H1 (cell line): ENCODE data around the gene SCP2. TPM values are rescaled to one million over a fixed set of nuclear protein-coding genes. Genes with fewer than 3 reads are reported as not detected.

Source experiments
- CTCF ChIA-PET: fragments of 300-600 bp; sonication (Branson Sonifier 250); formaldehyde crosslinking; loops from one replicate; lab custom pipeline; 2021; ENCODE audit not compliant: partially characterized antibody; lab: Charles Lee
- POLR2A ChIA-PET: fragments of 300-600 bp; sonication (Branson Sonifier 250); formaldehyde crosslinking; loops from one replicate; lab custom pipeline; 2021; ENCODE audit warnings: inconsistent platforms; ENCODE audit not compliant: partially characterized antibody; lab: Charles Lee
- DNase-seq, 2 experiments: peaks; one replicate each; pipeline versions ENCODE4 v3.0.0 to v3.0.0-alpha.2; 2010 to 2022; ENCODE audit warnings: low spot score in 2 of 2, low read depth in 1 of 2, mixed read lengths in 1 of 2
- FAIRE-seq: peaks from 2 replicates; lab custom pipeline; 2011; peaks lifted over from hg19 to GRCh38; lab: Jason Lieb, UNC
- H2AFZ ChIP-seq: 2 replicates; pipeline ENCODE4 v1.8.1; 2012; ENCODE audit warnings: low read length, inconsistent platforms
- H2AK5ac ChIP-seq: 2 replicates; pipeline ENCODE4 v1.6.1; 2013; ENCODE audit warnings: low read depth, low read length
- H2BK120ac ChIP-seq: replicated peaks from 2 replicates; pipeline ENCODE3; 2013; ENCODE audit warnings: low read depth, low read length, inconsistent platforms
- H2BK12ac ChIP-seq: 2 replicates; pipeline ENCODE4 v1.6.1; 2013; ENCODE audit warnings: low read depth, low read length
- H2BK15ac ChIP-seq: 2 replicates; pipeline ENCODE4 v1.6.1; 2013; ENCODE audit warnings: low read length
- H2BK20ac ChIP-seq: 2 replicates; pipeline ENCODE4 v1.6.1; 2013; ENCODE audit warnings: low read length
- H2BK5ac ChIP-seq: 2 replicates; pipeline ENCODE4 v1.6.1; 2013; ENCODE audit warnings: low read depth, low read length
- H3K14ac ChIP-seq: 2 replicates; pipeline ENCODE4 v1.6.1; 2013; ENCODE audit warnings: inconsistent platforms; ENCODE audit not compliant: insufficient read length
- H3K18ac ChIP-seq: 2 replicates; pipeline ENCODE4 v1.6.1; 2013; ENCODE audit warnings: low read length; ENCODE audit errors: extremely low read depth
- H3K23ac ChIP-seq: 2 replicates; pipeline ENCODE4 v1.6.1; 2013; ENCODE audit warnings: inconsistent platforms; ENCODE audit not compliant: insufficient read length
- H3K23me2 ChIP-seq: 2 replicates; pipeline ENCODE4 v1.6.1; 2013; ENCODE audit warnings: low read depth, low read length
- H3K27ac ChIP-seq: 2 replicates; pipeline ENCODE4 v1.6.1; 2011; ENCODE audit warnings: low read depth, low read length, inconsistent platforms
- H3K27me3 ChIP-seq, 4 experiments: replicated peaks in 1 of 4; 1 replicate in 1 of 4; 2 replicates in 3 of 4; pipeline versions ENCODE4 v1.6.1 to v1.8.1; 2011 to 2013; ENCODE audit warnings: low read length in 3 of 4, mild to moderate bottlenecking in 3 of 4, inconsistent platforms in 2 of 4, mixed read lengths in 2 of 4, moderate library complexity in 1 of 4; ENCODE audit not compliant: control insufficient read depth in 3 of 4, insufficient read depth in 3 of 4; ENCODE audit errors: extremely low read depth in 1 of 4
- H3K36me3 ChIP-seq, 4 experiments: 2 replicates each; pipeline versions ENCODE4 v1.6.1 to v1.8.1; 2011 to 2013; ENCODE audit warnings: mild to moderate bottlenecking in 4 of 4, low read length in 3 of 4, moderate library complexity in 2 of 4, control low read depth in 1 of 4, inconsistent platforms in 1 of 4; ENCODE audit not compliant: insufficient read depth in 4 of 4, control insufficient read depth in 2 of 4
- H3K4ac ChIP-seq: replicated peaks from 2 replicates; pipeline ENCODE3; 2013; ENCODE audit warnings: low read length, low read depth, mixed read lengths, inconsistent platforms; ENCODE audit not compliant: insufficient read length
- H3K4me1 ChIP-seq, 4 experiments: replicated peaks in 1 of 4; 1 replicate in 1 of 4; 2 replicates in 3 of 4; pipeline versions ENCODE4 v1.6.1 to v1.8.1; 2011 to 2013; ENCODE audit warnings: low read length in 3 of 4, inconsistent platforms in 2 of 4, mixed read lengths in 1 of 4; ENCODE audit not compliant: insufficient read depth in 4 of 4, control insufficient read depth in 3 of 4
- H3K4me2 ChIP-seq, 2 experiments: 2 replicates each; pipeline versions ENCODE4 v1.6.1 to v1.8.1; 2011 to 2013; ENCODE audit warnings: low read depth in 2 of 2, low read length in 2 of 2, control low read depth in 1 of 2, inconsistent platforms in 1 of 2, mild to moderate bottlenecking in 1 of 2; ENCODE audit not compliant: insufficient read depth in 1 of 2
- H3K4me3 ChIP-seq, 4 experiments: fragments of 200-600, 300-600 bp in 1 of 4; sonication (generic), shearing (Covaris generic), sonication (Bioruptor Twin) in 1 of 4; 2 replicates each; pipeline versions ENCODE4 v1.5.1 to v1.8.1; 2011 to 2016; ENCODE audit warnings: low read length in 4 of 4, low read depth in 3 of 4, control low read depth in 2 of 4, inconsistent platforms in 2 of 4, mild to moderate bottlenecking in 2 of 4, mixed read lengths in 1 of 4, moderate library complexity in 1 of 4; ENCODE audit not compliant: insufficient read depth in 2 of 4; ENCODE audit errors: extremely low read depth in 1 of 4
- H3K56ac ChIP-seq: replicated peaks from 2 replicates; pipeline ENCODE3; 2013; ENCODE audit warnings: low read depth, mild to moderate bottlenecking, mixed read lengths, low read length, inconsistent platforms; ENCODE audit not compliant: insufficient read length
- H3K79me1 ChIP-seq: 2 replicates; pipeline ENCODE4 v1.6.1; 2013; ENCODE audit warnings: low read depth, low read length, control low read depth
- H3K79me2 ChIP-seq, 2 experiments: 2 replicates each; pipeline versions ENCODE4 v1.6.1 to v1.8.1; 2012 to 2013; ENCODE audit warnings: low read length in 2 of 2, mild to moderate bottlenecking in 2 of 2, inconsistent platforms in 1 of 2; ENCODE audit not compliant: insufficient read depth in 2 of 2, control insufficient read depth in 1 of 2
- H3K9ac ChIP-seq, 4 experiments: replicated peaks in 1 of 4; 1 replicate in 1 of 4; 2 replicates in 3 of 4; pipeline versions ENCODE4 v1.6.1 to v1.8.1; 2011 to 2013; ENCODE audit warnings: low read depth in 3 of 4, low read length in 3 of 4, control low read depth in 2 of 4, mild to moderate bottlenecking in 2 of 4, moderate library complexity in 2 of 4, inconsistent platforms in 1 of 4; ENCODE audit errors: extremely low read depth in 1 of 4
- H3K9me3 ChIP-seq, 2 experiments: 2 replicates each; pipeline versions ENCODE4 v1.6.1 to v1.8.1; 2012 to 2013; ENCODE audit warnings: mild to moderate bottlenecking in 2 of 2, moderate library complexity in 2 of 2, control low read depth in 1 of 2, inconsistent platforms in 1 of 2, low read depth in 1 of 2, low read length in 1 of 2, mixed read lengths in 1 of 2; ENCODE audit not compliant: insufficient read depth in 2 of 2
- H4K20me1 ChIP-seq, 2 experiments: replicated peaks in 1 of 2; 2 replicates each; pipeline versions ENCODE3 to v1.8.1; 2011 to 2013; ENCODE audit warnings: inconsistent platforms in 2 of 2, low read length in 2 of 2, mild to moderate bottlenecking in 1 of 2; ENCODE audit not compliant: insufficient read depth in 2 of 2, control insufficient read depth in 1 of 2
- H4K5ac ChIP-seq: 2 replicates; pipeline ENCODE4 v1.6.1; 2013; ENCODE audit warnings: low read length, low read depth, mixed read lengths, inconsistent platforms; ENCODE audit not compliant: insufficient read length
- H4K8ac ChIP-seq: 2 replicates; pipeline ENCODE4 v1.8.0; 2013; ENCODE audit warnings: mild to moderate bottlenecking, moderate library complexity, low read length, inconsistent platforms; ENCODE audit not compliant: insufficient read depth; ENCODE audit errors: extremely low read depth
- H4K91ac ChIP-seq: replicated peaks from 2 replicates; pipeline ENCODE3; 2013; ENCODE audit warnings: low read length, mixed read lengths, inconsistent platforms; ENCODE audit not compliant: insufficient read length
- ATF2 ChIP-seq: IDR thresholded peaks from 2 replicates; pipeline ENCODE4 v1.6.1; 2012; ENCODE audit warnings: low read length, inconsistent platforms
- CEBPB ChIP-seq: IDR thresholded peaks from 2 replicates; pipeline ENCODE4 v1.6.1; 2012; ENCODE audit warnings: low read depth, low read length
- CHD2 ChIP-seq: IDR thresholded peaks from 2 replicates; pipeline ENCODE4 v1.6.1; 2012; ENCODE audit warnings: low read length, improper control_type of control experiment
- HDAC6 ChIP-seq: IDR thresholded peaks from one replicate; pipeline ENCODE4 v1.7.1; 2012; ENCODE audit warnings: low read depth, mild to moderate bottlenecking, inconsistent platforms, low read length, moderate library complexity
- JUND ChIP-seq: IDR thresholded peaks from 2 replicates; pipeline ENCODE4 v1.6.1; 2011; ENCODE audit warnings: mild to moderate bottlenecking, improper control_type of control experiment, low read length
- RNF2 ChIP-seq: fragments of 200-900, 300-1000 bp; sonication (generic); IDR thresholded peaks from 2 replicates; pipeline ENCODE4 v1.7.1; 2016; ENCODE audit warnings: borderline replicate concordance, low read depth, mild to moderate bottlenecking, antibody characterized with exemption, low read length; ENCODE audit not compliant: poor library complexity, severe bottlenecking; ENCODE audit errors: missing control alignments
- WGBS, 2 experiments: shearing (Covaris generic) in 1 of 2; methylation state at CpG; one replicate each; pipeline versions ENCODE4 v1.1.6 to v1.1.7; 2013 to 2015; ENCODE audit warnings: low lambda C conversion rate in 2 of 2, mixed read lengths in 2 of 2, inconsistent platforms in 1 of 2, low coverage in 1 of 2, missing lambda C conversion rate in 1 of 2; ENCODE audit not compliant: insufficient replicate concordance in 2 of 2, insufficient coverage in 1 of 2, insufficient read length in 1 of 2; ENCODE audit errors: extremely low coverage in 1 of 2, missing lambda C conversion rate in 1 of 2; 5-methylcytosine and 5-hydroxymethylcytosine counted together
- polyA plus RNA-seq, 7 experiments: library from polyadenylated mRNA; depleted of rRNA in 3 of 7; stranded (reverse) in 5 of 7; unstranded in 2 of 7; fragments of >200 nt in 5 of 7; fragments of 200-250 nt in 2 of 7; gene quantifications; 1 replicate in 5 of 7; 2 replicates in 1 of 7; 4 replicates in 1 of 7; pipeline versions ENCODE4 v1.2.1 to v1.2.3, GENCODE V29; 2011 to 2013; ENCODE audit warnings: missing spikeins in 2 of 7, mixed read lengths in 2 of 7
- total RNA-seq: library from RNA; stranded (reverse); fragmentation: NEBNext Ultra II Directional; extraction: Animal tissue kit (Norgen Biotek cat#: 25700); gene quantifications from 2 replicates; pipeline ENCODE4 v1.2.1, GENCODE V29; 2021

Gene SCP2
- total and polyA plus RNA-seq, 2 of the 8 experiments (the other 6 are each of a cell fraction or from before 2014, with no cell fraction given): 20.9 to 54.3 TPM

GRCh38 chr1:53080769-53081168 lies 153.7 kb downstream of the SCP2 start:
- 90% methylated on average over 15 of the region's 15 CpGs; no CpG with 5 or more reads in 1 of the 2 experiments for WGBS, 2 experiments
- no peak for FAIRE-seq

More at GRCh38 chr1:53080769-53081168, 153.7 kb downstream of the SCP2 start:
- Histone ChIP-seq H3K23me2 (0 out of 2 replicates have a peak, but pooled peaks cover 2% of the 10 kb centered on the region), H2AK5ac (no peak overlapping the region), H3K79me1 (no peaks in the 10 kb centered on the region), H2BK15ac (no peak overlapping the region), H3K4ac (no peak overlapping the region), H4K5ac (no peak overlapping the region), H3K23ac (no peak overlapping the region), H3K4me3 (no peak overlapping the region), H2BK20ac (no peak overlapping the region), H3K9me3 (no peaks in the 10 kb centered on the region), H3K9ac (no peak overlapping the region), H4K8ac (peak overlapping the region; percentile 79; the same call in 1 of the 2 replicates), H3K27me3 (no peaks in the 10 kb centered on the region; a peak in 1 of 7 replicates), H3K14ac (no peak overlapping the region), H4K20me1 (peaks cover 0 to 2% of the 10 kb centered on the region in 2 experiments), H2BK120ac (no peak overlapping the region), H2AFZ (no peak overlapping the region), H2BK5ac (no peak overlapping the region), H3K36me3 (no peaks in the 10 kb centered on the region), H3K4me2 (no peak overlapping the region), H3K18ac (no peak overlapping the region; the same call in 1 of the 2 replicates), H2BK12ac (no peak overlapping the region), H4K91ac (no peak overlapping the region), H3K79me2 (no peaks in the 10 kb centered on the region), H3K56ac (no peak overlapping the region), H3K27ac (no peak overlapping the region), H3K4me1 (peaks cover 0 to 18% (median 9%) of the 10 kb centered on the region in 4 experiments; a peak in 6 of 7 replicates)
- TF ChIP-seq HDAC6: no peak
- no peak for TF ChIP-seq ATF2
- TF ChIP-seq CHD2: no peak
- TF ChIP-seq JUND: no peak
- TF ChIP-seq CEBPB: no peak
- TF ChIP-seq RNF2: no peak
- no peak for DNase-seq
- ChIA-PET CTCF (interaction anchor here (1.0 to 3.5 kb wide), 5 partner anchors 11 to 101 kb away, joined by 3 to 14 read pairs (median 4); no protein-coding TSS in a partner anchor), POLR2A (no interaction called here)
